Left renal cortex interstitium (tissue), 4 donors: ENCODE measurements around the gene DPAGT1. TPM values are rescaled to one million over a fixed set of nuclear protein-coding genes. Genes with fewer than 3 reads are reported as not detected.

Experiments used
- DNase-seq, 4 donors: peaks; one replicate each; pipeline ENCODE4 v3.0.0-alpha.2; 2013; ENCODE audit warnings: low read depth in 4 of 4, low spot score in 2 of 4, missing footprints in 1 of 4
- polyA plus RNA-seq, 4 donors: library from polyadenylated mRNA; unstranded; fragments of 120-200 nt; gene quantifications; one replicate each; pipeline ENCODE4 v1.2.1, GENCODE V29; 2013; ENCODE audit not compliant: insufficient read length in 4 of 4

Gene DPAGT1
- polyA plus RNA-seq, 4 donors = 47.7 to 64.9 (median 55.5) TPM

GRCh38 chr11:119095066-119095880, 6.4 kb downstream of the DPAGT1 start:
- DNase-seq = peak; percentile 96 to 99 (median 99)

DNA sequence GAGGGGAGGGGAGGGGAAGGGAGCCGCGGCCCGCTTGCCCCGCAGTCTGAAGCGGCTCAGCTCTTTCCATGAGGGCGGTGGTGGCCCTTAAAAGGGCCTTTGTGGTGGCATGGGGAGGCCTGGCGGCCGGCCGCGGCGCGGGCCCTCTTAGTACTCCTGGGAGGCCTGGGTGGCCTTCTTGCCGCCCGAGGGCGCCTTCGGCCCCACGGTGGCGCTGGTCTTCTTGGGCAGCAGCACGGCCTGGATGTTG, 6.9 kb downstream of the DPAGT1 start:
- DNase-seq = peak in 1 of 4 donors; percentile 63

DNA sequence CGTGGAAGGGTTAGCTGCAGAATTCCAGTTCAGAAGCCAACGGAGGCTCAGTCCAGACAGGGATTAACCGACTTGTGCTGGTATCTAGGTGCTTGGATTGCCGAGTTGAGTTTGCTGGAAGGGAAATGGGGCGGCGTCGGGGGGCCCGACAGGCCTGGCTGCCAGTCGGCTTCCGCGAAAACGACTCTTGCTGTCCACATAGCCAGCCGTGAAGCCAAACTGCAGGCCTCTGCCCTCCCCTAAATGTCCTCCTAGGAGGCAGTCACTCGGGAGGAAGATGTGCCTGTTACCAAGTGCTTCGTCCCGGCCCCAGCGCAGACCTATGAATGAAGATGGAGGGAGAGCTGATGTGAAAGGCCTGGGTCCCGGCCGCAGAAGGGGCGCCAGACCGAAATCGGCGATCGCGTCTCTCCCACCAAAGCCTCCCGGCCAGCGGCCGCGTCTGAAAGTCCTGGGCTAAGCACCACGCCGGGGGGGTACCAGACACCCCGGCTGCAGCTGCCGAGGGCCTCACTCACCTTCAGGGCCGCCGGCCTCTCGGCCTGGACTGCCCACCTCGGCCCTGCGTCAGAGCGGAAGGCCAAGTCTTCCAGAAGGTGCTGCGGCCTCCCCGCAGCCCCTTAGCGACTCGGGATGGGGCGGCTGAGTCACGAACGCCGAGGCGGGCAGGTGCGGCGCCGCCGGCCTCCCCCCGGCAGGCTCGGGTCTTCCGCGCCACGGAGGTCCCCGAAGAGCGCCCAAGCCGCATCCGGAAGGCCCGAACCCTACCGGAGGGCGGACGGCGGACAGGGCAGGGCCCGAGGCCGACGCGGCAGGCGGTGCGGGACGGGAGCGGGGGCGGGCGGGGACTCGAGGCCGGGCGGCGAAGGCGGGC, 7.5 kb downstream of the DPAGT1 start:
- no peak for DNase-seq

GRCh38 chr11:119092880-119093842, 8.5 kb downstream of the DPAGT1 start:
- no peak for DNase-seq

- DNase-seq = no peak
Observed at GRCh38 chr11:119091966-119092879, 9.4 kb downstream of the DPAGT1 start.

- DNase-seq = no peak
Observed at GRCh38 chr11:119091178-119091577, 10.5 kb downstream of the DPAGT1 start.

DNA sequence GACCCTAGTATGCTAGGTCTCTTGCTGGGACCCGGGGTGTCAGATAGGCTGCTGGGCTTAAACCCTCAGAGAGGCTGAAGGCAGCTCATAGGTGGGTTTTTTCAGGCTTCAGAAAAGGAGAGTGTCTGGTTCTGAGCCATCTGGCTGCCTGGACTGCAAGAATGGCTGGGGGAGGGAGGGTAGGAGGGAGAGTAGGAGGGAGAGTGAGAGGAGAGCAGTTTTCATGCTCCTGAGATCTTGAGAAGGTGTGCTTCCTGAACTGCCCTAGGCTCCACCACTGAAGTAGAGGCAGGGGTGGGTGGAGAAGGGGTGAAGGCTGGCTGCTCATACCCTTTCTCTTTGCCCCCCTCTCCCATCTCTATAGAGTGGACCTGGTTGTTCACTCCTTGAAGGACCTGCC, 12.3 kb downstream of the DPAGT1 start:
- no peak for DNase-seq

DNA sequence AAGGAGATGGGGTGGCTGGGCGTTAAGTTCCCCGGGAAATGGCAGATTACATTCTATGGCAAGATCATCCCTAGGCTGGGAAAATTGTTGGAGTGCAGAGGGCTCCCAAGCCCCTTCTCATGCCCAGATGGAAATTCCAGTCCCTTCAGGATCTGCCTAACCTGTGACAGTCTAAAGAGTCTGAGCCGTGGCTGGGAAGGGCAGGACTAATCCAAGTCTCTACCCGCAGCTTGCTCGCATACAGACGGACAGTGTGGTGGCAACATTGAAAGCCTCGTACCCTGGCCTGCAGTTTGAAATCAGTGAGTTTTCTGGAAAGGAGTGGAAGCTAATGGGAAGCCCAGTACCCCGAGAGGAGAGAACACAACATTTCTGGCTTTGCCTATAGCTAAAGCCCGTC, 13.2 kb downstream of the DPAGT1 start:
- DNase-seq = no peak

GRCh38 chr11:119087747-119088241, 13.9 kb downstream of the DPAGT1 start:
- no peak for DNase-seq

- DNase-seq = no peak
Observed at GRCh38 chr11:119087123-119087522, 14.5 kb downstream of the DPAGT1 start.

GRCh38 chr11:119085437-119085847, 16.2 kb downstream of the DPAGT1 start:
- no peak for DNase-seq

GRCh38 chr11:119084663-119085436, 16.8 kb downstream of the DPAGT1 start, which contains the start of gene HMBS:
TSS of gene HMBS (plus strand) at chr11:119084881. CDS start at chr11:119085034, 153 bp downstream.
- peak; percentile 93 to 96 (median 94) for DNase-seq

GRCh38 chr11:119081682-119082260, 19.9 kb downstream of the DPAGT1 start:
- DNase-seq = no peak

DNA sequence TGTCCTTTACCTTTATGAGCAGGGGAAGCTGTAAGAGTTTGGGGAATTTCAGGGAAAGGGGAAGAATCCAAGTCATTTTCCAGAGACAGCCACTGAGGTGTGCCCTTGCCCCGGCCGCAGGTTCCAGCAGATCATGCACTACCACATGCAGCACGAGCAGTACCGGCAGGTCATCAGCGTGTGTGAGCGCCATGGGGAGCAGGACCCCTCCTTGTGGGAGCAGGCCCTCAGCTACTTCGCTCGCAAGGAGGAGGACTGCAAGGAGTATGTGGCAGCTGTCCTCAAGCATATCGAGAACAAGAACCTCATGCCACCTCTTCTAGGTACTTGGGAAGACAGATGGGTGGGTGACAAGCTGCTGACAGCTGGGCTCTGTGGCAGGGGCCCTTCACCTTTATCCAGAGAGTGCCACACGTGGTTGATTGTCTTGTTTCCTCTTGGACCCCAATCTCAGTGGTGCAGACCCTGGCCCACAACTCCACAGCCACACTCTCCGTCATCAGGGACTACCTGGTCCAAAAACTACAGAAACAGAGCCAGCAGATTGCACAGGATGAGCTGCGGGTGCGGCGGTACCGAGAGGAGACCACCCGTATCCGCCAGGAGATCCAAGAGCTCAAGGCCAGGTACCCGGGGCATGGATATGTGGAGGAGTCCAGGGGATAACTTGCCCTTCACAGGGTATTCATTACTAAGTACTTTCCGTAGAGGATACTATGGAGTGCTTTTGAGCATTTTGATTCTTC, 22.8 kb downstream of the DPAGT1 start:
- no peak for DNase-seq

DNA sequence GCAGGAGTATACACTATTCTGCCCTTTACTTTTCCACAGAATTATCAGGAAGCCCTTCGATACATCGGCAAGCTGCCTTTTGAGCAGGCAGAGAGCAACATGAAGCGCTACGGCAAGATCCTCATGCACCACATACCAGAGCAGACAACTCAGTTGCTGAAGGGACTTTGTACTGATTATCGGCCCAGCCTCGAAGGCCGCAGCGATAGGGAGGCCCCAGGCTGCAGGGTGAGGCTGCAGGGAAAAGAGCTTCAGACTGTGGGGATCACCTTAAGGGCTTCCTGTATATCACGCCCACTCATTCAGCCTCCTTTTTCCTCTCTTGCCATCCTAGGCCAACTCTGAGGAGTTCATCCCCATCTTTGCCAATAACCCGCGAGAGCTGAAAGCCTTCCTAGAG, 23.8 kb downstream of the DPAGT1 start:
- DNase-seq = no peak

DNA sequence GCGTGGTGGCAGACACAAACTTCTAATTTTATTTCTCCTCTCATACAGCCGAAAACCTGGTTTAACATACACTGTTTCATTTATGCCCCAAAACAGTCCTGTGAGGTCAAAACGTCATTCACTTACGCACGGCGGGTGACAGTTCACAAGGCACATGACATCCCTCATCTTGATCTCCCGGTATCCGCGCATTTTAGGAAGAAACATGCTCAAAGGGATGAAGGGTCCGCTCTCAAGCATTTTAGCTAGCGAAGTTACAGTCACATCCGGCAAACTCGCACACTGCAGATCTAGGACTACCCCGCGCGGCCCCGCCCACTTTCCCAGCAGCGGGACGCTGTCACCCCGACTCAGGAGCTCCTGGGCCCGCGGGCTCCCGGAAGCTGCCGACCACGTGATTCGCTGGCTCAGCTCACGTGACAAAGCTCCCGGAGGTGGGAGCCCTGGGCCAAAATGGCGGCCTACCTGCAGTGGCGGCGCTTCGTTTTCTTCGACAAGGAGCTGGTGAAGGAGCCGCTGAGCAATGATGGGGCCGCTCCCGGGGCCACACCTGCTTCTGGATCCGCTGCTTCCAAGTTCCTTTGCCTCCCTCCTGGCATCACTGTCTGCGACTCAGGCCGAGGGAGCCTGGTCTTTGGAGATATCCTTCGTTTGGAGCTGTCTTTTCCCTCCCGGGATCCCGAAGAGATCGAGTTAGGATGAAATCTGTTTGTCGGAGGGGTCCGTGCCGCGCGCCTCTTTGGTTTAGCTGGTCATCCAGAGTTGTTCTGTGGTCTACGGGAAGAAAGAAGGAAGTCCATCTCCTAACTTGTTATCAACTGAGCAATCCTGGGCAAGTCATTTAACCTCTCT, 34.1 kb downstream of the DPAGT1 start, which contains the start of gene VPS11:
Gene VPS11 (plus strand): TSS at position 448 of the 852 bp plus-strand sequence. CDS start 6 bp downstream, at position 454.
- peak; percentile 77 to 94 (median 86) for DNase-seq
